ENCODE measurements around the gene CDH13.

The CDH13 gene

GRCh38 chr16:83389751-83390150, 763.0 kb downstream of the CDH13 start:
- Histone ChIP-seq H3K4me3 (ENCODE audit: low read length) (no peak overlapping the region), H3K27me3 (replicated peaks; ENCODE audit: control insufficient read depth, insufficient read depth, low read length) (no peaks in the 10 kb centered on the region), H3K9ac (ENCODE audit: low read length) (no peak overlapping the region), H3K4me1 (ENCODE audit: control insufficient read depth, insufficient read depth, low read length) (peaks cover 8% of the 10 kb centered on the region), H3K9me3 (ENCODE audit: control insufficient read depth, low read length) (no peaks in the 10 kb centered on the region), H3K36me3 (ENCODE audit: control insufficient read depth, insufficient read depth, low read length, severe bottlenecking) (no peaks in the 10 kb centered on the region)
- DNase-seq (ENCODE audit: low read depth): no peak

DNA sequence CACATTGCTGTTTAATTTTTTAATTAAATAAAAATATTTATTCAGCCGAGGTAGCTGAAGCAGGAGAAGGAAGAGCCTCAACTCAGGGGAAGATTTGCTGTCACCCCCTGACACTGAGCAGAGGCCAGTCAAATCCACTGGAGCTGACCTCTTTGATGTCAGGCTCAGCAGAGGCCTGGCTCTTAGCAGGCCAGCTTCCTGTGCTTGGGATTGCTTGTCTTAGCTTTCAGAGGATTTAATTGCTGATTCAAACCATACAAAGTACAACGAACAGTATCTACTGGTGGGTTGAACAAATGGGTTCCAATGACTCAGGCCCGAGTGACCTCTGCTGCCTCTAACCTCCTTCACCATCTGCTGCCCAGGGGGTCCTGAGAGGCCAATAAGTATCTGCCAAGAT, 764.0 kb downstream of the CDH13 start:
- Histone ChIP-seq H3K4me3 (ENCODE audit: low read length) (no peak overlapping the region), H3K36me3 (ENCODE audit: control insufficient read depth, insufficient read depth, low read length, severe bottlenecking) (no peaks in the 10 kb centered on the region), H3K9ac (ENCODE audit: low read length) (no peak overlapping the region), H3K4me1 (ENCODE audit: control insufficient read depth, insufficient read depth, low read length) (peaks cover 8% of the 10 kb centered on the region), H3K9me3 (ENCODE audit: control insufficient read depth, low read length) (no peaks in the 10 kb centered on the region), H3K27me3 (replicated peaks; ENCODE audit: control insufficient read depth, insufficient read depth, low read length) (no peaks in the 10 kb centered on the region)
- no peak for DNase-seq (ENCODE audit: low read depth)

DNA sequence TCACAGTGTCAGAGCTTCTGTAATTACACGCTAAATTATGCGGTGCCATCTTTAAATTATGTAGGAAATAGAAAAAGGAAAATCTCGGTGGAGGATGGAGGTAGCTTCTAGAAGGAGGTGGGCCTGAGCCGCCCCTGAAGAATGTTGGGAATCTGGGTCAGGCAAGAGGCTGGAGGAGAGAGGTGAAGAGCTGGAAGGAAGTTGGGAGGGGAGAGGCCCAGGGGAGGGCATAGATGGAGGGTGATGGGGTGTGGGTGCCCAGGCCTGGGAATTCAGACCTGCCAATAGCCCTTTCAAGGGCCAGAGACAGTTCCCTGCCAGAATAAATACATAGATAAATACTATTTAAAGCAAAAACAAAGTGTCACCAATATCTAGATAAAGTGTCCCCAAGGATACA, 766.0 kb downstream of the CDH13 start:
- Histone ChIP-seq H3K4me1 (ENCODE audit: control insufficient read depth, insufficient read depth, low read length) (peaks cover 8% of the 10 kb centered on the region), H3K27me3 (replicated peaks; ENCODE audit: control insufficient read depth, insufficient read depth, low read length) (no peaks in the 10 kb centered on the region), H3K4me3 (ENCODE audit: low read length) (no peak overlapping the region), H3K9ac (ENCODE audit: low read length) (no peak overlapping the region), H3K36me3 (ENCODE audit: control insufficient read depth, insufficient read depth, low read length, severe bottlenecking) (no peaks in the 10 kb centered on the region), H3K9me3 (ENCODE audit: control insufficient read depth, low read length) (no peaks in the 10 kb centered on the region)
- DNase-seq (ENCODE audit: low read depth): no peak

- Histone ChIP-seq H3K36me3 (ENCODE audit: control insufficient read depth, insufficient read depth, low read length, severe bottlenecking) (no peaks in the 10 kb centered on the region), H3K9ac (ENCODE audit: low read length) (no peak overlapping the region), H3K4me3 (ENCODE audit: low read length) (no peak overlapping the region), H3K4me1 (ENCODE audit: control insufficient read depth, insufficient read depth, low read length) (peaks cover 8% of the 10 kb centered on the region), H3K27me3 (replicated peaks; ENCODE audit: control insufficient read depth, insufficient read depth, low read length) (no peaks in the 10 kb centered on the region), H3K9me3 (ENCODE audit: control insufficient read depth, low read length) (no peaks in the 10 kb centered on the region)
- DNase-seq (ENCODE audit: low read depth): peak; percentile 8
These were observed 766.6 kb downstream of the CDH13 start for GRCh38 chr16:83393196-83393981.

DNA sequence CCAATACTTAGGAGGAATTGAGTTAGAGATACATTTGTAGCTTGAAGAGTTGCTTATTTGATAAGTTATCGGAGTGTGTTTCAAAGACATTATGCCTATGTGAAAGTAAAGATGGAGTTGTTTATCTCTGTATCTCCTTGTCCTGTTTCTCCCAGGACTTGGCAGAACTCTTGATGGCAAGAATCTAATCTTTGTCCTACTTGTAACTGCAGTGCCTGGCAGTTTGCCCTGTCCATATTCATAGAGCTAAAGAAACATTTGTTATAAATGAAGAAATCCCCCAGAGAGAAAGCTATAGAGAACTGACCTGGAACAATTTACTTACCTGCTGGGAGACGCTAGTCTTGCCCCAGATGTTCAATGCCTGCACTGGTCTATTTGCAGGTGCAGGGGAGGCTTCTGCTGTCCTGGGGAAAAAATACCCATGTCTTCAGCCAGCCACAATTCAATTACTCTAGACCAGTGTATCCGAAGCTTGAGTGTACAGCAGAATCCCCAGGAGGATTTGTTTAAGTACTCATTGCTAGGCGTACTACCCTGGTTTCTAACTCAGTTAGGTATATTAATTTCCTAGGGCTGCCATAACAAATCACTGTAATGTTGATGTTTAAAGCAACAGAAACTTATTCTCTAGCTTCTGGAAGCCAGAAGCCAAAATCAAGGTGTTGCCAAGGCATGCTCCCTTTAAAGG, 771.0 kb downstream of the CDH13 start:
- peaks cover 8% of the 10 kb centered on the region for H3K4me1 ChIP-seq (ENCODE audit: control insufficient read depth, insufficient read depth, low read length)
- H3K36me3 ChIP-seq (ENCODE audit: control insufficient read depth, insufficient read depth, low read length, severe bottlenecking): no peaks in the 10 kb centered on the region
- H3K27me3 ChIP-seq (replicated peaks; ENCODE audit: control insufficient read depth, insufficient read depth, low read length): no peaks in the 10 kb centered on the region
- no peaks in the 10 kb centered on the region for H3K9me3 ChIP-seq (ENCODE audit: control insufficient read depth, low read length)
- H3K4me3 ChIP-seq (ENCODE audit: low read length): no peak overlapping the region
- DNase-seq (ENCODE audit: low read depth): no peak
- no peak overlapping the region for H3K9ac ChIP-seq (ENCODE audit: low read length)

DNA sequence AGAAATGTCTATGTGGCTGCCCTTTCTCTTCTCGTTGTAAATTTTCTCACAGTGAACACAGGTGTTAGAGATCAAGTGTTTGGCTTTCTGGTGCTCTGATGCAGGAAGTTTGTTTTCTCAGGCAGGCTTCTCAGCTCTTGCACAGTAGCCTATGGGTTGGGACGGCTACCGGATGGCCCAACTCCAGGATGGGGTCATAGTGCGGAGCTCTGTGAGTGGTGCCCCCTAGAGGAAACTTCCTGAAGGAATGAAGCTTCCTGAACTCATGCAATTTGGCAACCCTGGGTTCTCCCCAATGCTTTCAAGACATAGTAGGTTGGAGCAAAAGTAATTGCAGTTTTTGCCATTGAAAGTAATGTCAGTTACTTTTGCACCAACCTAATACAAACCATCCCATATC, 773.5 kb downstream of the CDH13 start:
- Histone ChIP-seq H3K36me3 (ENCODE audit: control insufficient read depth, insufficient read depth, low read length, severe bottlenecking) (no peaks in the 10 kb centered on the region), H3K9ac (ENCODE audit: low read length) (no peak overlapping the region), H3K4me3 (ENCODE audit: low read length) (no peak overlapping the region), H3K9me3 (ENCODE audit: control insufficient read depth, low read length) (no peaks in the 10 kb centered on the region), H3K27me3 (replicated peaks; ENCODE audit: control insufficient read depth, insufficient read depth, low read length) (no peaks in the 10 kb centered on the region), H3K4me1 (ENCODE audit: control insufficient read depth, insufficient read depth, low read length) (peaks cover 10% of the 10 kb centered on the region)
- DNase-seq (ENCODE audit: low read depth): no peak

DNA sequence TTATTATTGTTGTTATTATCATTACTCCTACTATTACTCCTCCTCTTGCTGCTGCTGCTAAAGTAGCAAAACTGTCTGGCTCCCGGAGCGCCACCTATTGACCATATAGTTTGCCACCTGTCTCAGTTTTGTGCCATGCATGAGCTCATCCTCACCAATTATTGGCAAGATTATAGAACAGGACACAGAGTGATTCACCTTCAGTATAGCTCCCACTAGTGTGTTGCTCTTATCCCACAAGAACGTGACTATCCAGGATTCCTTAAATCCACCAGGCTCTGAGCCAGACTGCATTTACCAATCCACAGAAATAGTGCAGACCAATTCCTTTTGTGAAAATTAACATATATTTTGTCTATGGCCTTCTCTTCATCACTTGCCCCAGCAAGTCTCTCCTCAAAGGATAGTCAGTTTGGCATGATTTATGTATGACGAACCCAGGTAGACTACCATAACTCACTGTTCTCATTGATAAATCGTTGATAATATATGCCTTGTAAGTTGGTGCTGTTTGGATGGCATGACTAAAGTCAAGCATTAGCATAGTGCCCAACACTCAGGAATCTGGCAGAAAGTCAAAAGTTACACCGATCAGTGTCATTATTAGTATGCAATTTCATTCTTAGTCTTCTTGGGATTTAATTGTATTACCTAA, 775.5 kb downstream of the CDH13 start:
- no peaks in the 10 kb centered on the region for H3K36me3 ChIP-seq (ENCODE audit: control insufficient read depth, insufficient read depth, low read length, severe bottlenecking)
- H3K9me3 ChIP-seq (ENCODE audit: control insufficient read depth, low read length): no peaks in the 10 kb centered on the region
- peaks cover 10% of the 10 kb centered on the region for H3K4me1 ChIP-seq (ENCODE audit: control insufficient read depth, insufficient read depth, low read length)
- H3K9ac ChIP-seq (ENCODE audit: low read length): no peak overlapping the region
- no peak for DNase-seq (ENCODE audit: low read depth)
- no peak overlapping the region for H3K4me3 ChIP-seq (ENCODE audit: low read length)
- H3K27me3 ChIP-seq (replicated peaks; ENCODE audit: control insufficient read depth, insufficient read depth, low read length): no peaks in the 10 kb centered on the region

- H3K27me3 ChIP-seq (replicated peaks; ENCODE audit: control insufficient read depth, insufficient read depth, low read length): no peaks in the 10 kb centered on the region
- H3K4me3 ChIP-seq (ENCODE audit: low read length): no peak overlapping the region
- H3K9me3 ChIP-seq (ENCODE audit: control insufficient read depth, low read length): no peaks in the 10 kb centered on the region
- H3K9ac ChIP-seq (ENCODE audit: low read length): no peak overlapping the region
- no peaks in the 10 kb centered on the region for H3K36me3 ChIP-seq (ENCODE audit: control insufficient read depth, insufficient read depth, low read length, severe bottlenecking)
- H3K4me1 ChIP-seq (ENCODE audit: control insufficient read depth, insufficient read depth, low read length): peaks cover 10% of the 10 kb centered on the region
- no peak for DNase-seq (ENCODE audit: low read depth)
These were observed 776.2 kb downstream of the CDH13 start for GRCh38 chr16:83402967-83403366.

DNA sequence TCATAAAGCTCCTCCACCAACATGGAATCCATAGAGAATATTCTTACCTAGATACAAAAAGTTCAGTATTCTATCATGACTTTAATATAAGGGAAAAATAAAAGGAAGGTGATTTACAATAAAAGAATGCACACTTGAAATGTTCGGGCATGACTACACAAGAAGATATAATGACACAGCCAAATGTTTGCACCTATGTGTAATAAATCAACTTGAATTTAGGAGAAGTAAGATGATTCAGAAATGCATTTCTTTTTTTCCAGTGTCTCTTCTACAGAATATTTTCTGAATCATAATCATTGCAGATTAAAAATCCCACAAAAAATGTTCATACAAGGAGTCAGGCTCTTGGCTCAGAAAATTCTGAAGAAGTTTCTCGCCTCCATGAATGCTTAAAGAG, 777.0 kb downstream of the CDH13 start:
- DNase-seq (ENCODE audit: low read depth): peak; percentile 28
- H3K36me3 ChIP-seq (ENCODE audit: control insufficient read depth, insufficient read depth, low read length, severe bottlenecking): no peaks in the 10 kb centered on the region
- H3K9ac ChIP-seq (ENCODE audit: low read length): no peak overlapping the region
- H3K4me1 ChIP-seq (ENCODE audit: control insufficient read depth, insufficient read depth, low read length): peaks cover 10% of the 10 kb centered on the region
- H3K27me3 ChIP-seq (replicated peaks; ENCODE audit: control insufficient read depth, insufficient read depth, low read length): no peaks in the 10 kb centered on the region
- no peak overlapping the region for H3K4me3 ChIP-seq (ENCODE audit: low read length)
- H3K9me3 ChIP-seq (ENCODE audit: control insufficient read depth, low read length): no peaks in the 10 kb centered on the region

GRCh38 chr16:83404261-83404660, 777.5 kb downstream of the CDH13 start:
- no peak for DNase-seq (ENCODE audit: low read depth)
- Histone ChIP-seq H3K9ac (ENCODE audit: low read length) (no peak overlapping the region), H3K9me3 (ENCODE audit: control insufficient read depth, low read length) (no peaks in the 10 kb centered on the region), H3K36me3 (ENCODE audit: control insufficient read depth, insufficient read depth, low read length, severe bottlenecking) (no peaks in the 10 kb centered on the region), H3K4me3 (ENCODE audit: low read length) (no peak overlapping the region), H3K27me3 (replicated peaks; ENCODE audit: control insufficient read depth, insufficient read depth, low read length) (no peaks in the 10 kb centered on the region), H3K4me1 (ENCODE audit: control insufficient read depth, insufficient read depth, low read length) (peaks cover 10% of the 10 kb centered on the region)

DNA sequence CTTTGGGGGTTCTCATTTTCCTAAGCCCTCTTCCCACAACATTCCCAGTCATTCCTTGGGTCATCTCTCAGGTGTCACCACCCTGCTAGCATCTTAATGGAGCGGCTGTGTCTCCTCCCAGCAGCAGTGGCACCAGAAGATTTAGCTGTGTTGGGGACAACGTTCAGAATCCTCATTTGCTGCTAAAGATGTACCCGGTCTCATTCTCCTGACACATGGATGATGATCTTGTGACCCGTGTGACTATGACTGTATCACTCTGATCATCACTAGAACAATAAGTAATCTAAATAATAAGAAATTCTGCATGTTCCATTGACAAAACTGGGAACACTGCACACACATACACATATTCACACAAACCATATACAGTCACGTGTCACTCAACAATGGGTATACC, 781.2 kb downstream of the CDH13 start:
- Histone ChIP-seq H3K9me3 (ENCODE audit: control insufficient read depth, low read length) (no peaks in the 10 kb centered on the region), H3K9ac (ENCODE audit: low read length) (no peak overlapping the region), H3K4me1 (ENCODE audit: control insufficient read depth, insufficient read depth, low read length) (peaks cover 8% of the 10 kb centered on the region), H3K4me3 (ENCODE audit: low read length) (no peak overlapping the region), H3K27me3 (replicated peaks; ENCODE audit: control insufficient read depth, insufficient read depth, low read length) (no peaks in the 10 kb centered on the region), H3K36me3 (ENCODE audit: control insufficient read depth, insufficient read depth, low read length, severe bottlenecking) (no peaks in the 10 kb centered on the region)
- no peak for DNase-seq (ENCODE audit: low read depth)

Data from adipocyte (in vitro differentiated cells).